K562 (cell line): ENCODE results near the gene RXRB. TPM values are rescaled to one million over a fixed set of nuclear protein-coding genes. Genes with fewer than 3 reads are reported as not detected.
A peak's percentile ranks its signal among the peaks of the same experiment; 100 is the strongest.

Experiments used
- EP400 ChIP-seq: fragments of 450-650 bp; IDR thresholded peaks from 2 replicates; pipeline ENCODE4 v1.6.1; 2017; ENCODE audit warnings: antibody characterized with exemption, mild to moderate bottlenecking, moderate library complexity
- ETV5 ChIP-seq: sonication (generic); formaldehyde crosslinking; IDR thresholded peaks from 2 replicates; pipeline ENCODE4 v1.4.0; 2020; ENCODE audit warnings: low read depth, mild to moderate bottlenecking, missing genetic modification reagents
- KDM5B ChIP-seq: fragments of 200-600 bp; sonication (generic); IDR thresholded peaks from 2 replicates; pipeline ENCODE4 v1.6.1; 2012; ENCODE audit warnings: low read depth, mild to moderate bottlenecking, moderate library complexity, low read length, control low read depth, inconsistent platforms; ENCODE audit not compliant: insufficient replicate concordance
- L3MBTL2 ChIP-seq: fragments of 450-650 bp; IDR thresholded peaks from 2 replicates; pipeline ENCODE4 v1.6.1; 2016; ENCODE audit warnings: mild to moderate bottlenecking, moderate library complexity
- NR0B1 ChIP-seq: fragments of 450-650 bp; IDR thresholded peaks from one replicate; pipeline ENCODE4 v1.6.1; 2018; ENCODE audit warnings: mild to moderate bottlenecking, moderate library complexity; ENCODE audit not compliant: partially characterized antibody
- NR4A1 ChIP-seq, 2 experiments: fragments of 250-450 bp in 1 of 2; fragments of 450-650 bp in 1 of 2; sonication (Bioruptor Pico) in 1 of 2; IDR thresholded peaks; 2 replicates each; pipeline versions ENCODE4 v1.4.0 to v1.6.1; 2016 to 2020; ENCODE audit warnings: mild to moderate bottlenecking in 2 of 2, missing compliant biosample characterization in 1 of 2, missing genetic modification characterization in 1 of 2, moderate library complexity in 1 of 2
- PHTF2 ChIP-seq: fragments of 250-450 bp; sonication (Bioruptor Pico); IDR thresholded peaks from 2 replicates; pipeline ENCODE4 v1.5.0; 2021; ENCODE audit warnings: mild to moderate bottlenecking
- PTRF ChIP-seq: fragments of 450-650 bp; IDR thresholded peaks from 2 replicates; pipeline ENCODE4 v1.6.1; 2016; ENCODE audit warnings: mild to moderate bottlenecking, missing genetic modification characterization, missing compliant biosample characterization
- ZSCAN29 ChIP-seq: fragments of 450-650 bp; IDR thresholded peaks from 2 replicates; pipeline ENCODE4 v1.6.1; 2017
- polyA plus RNA-seq, 8 experiments: library from polyadenylated mRNA; depleted of rRNA in 4 of 8; stranded (reverse) in 5 of 8; unstranded in 3 of 8; fragments of >200 nt; fragmentation: Nextera tagmentation in 2 of 8; fragmentation: Illumina TruSeq in 1 of 8; extraction: Ambion mirVana in 2 of 8; extraction: Trizol in 1 of 8; gene quantifications; 2 replicates each; pipeline versions ENCODE4 v1.2.1 to v1.2.3, GENCODE V29; 2011 to 2014; ENCODE audit warnings: inconsistent platforms in 1 of 8, missing spikeins in 1 of 8
- total RNA-seq, 7 experiments: library from RNA; depleted of rRNA in 6 of 7; stranded (reverse); fragments of >200 nt in 6 of 7; fragmentation: Illumina TruSeq in 2 of 7; extraction: Trizol in 2 of 7; gene quantifications; 2 replicates each; pipeline versions ENCODE4 v1.2.1 to v1.2.3, GENCODE V29; 2011 to 2021; ENCODE audit warnings: low replicate concordance in 1 of 7
- TF ChIP-seq, protein P1 (sequence below), 2 experiments: IDR thresholded peaks in 1 of 2; conservative IDR thresholded peaks in 1 of 2; 2 replicates each; pipeline ENCODE4 v1.6.1; 2016; ENCODE audit warnings: low read depth in 2 of 2, mild to moderate bottlenecking in 1 of 2, missing compliant biosample characterization in 1 of 2, missing genetic modification characterization in 1 of 2, moderate library complexity in 1 of 2
- TF ChIP-seq, protein P2 (sequence below): fragments of 450-650 bp; IDR thresholded peaks from 2 replicates; pipeline ENCODE4 v1.6.1; 2014; ENCODE audit warnings: low read depth, mild to moderate bottlenecking, moderate library complexity, borderline replicate concordance
- TF ChIP-seq, protein P3 (sequence below): fragments of 450-650 bp; formaldehyde crosslinking; IDR thresholded peaks from 2 replicates; pipeline ENCODE4 v1.4.0; 2020; ENCODE audit warnings: mild to moderate bottlenecking, mixed read lengths

RXRB gene
- total and polyA plus RNA-seq, 9 of the 15 experiments (the other 6 are each of a cell fraction or from before 2014, with no cell fraction given): 0.76 to 35.5 (median 18.4) TPM

DNA sequence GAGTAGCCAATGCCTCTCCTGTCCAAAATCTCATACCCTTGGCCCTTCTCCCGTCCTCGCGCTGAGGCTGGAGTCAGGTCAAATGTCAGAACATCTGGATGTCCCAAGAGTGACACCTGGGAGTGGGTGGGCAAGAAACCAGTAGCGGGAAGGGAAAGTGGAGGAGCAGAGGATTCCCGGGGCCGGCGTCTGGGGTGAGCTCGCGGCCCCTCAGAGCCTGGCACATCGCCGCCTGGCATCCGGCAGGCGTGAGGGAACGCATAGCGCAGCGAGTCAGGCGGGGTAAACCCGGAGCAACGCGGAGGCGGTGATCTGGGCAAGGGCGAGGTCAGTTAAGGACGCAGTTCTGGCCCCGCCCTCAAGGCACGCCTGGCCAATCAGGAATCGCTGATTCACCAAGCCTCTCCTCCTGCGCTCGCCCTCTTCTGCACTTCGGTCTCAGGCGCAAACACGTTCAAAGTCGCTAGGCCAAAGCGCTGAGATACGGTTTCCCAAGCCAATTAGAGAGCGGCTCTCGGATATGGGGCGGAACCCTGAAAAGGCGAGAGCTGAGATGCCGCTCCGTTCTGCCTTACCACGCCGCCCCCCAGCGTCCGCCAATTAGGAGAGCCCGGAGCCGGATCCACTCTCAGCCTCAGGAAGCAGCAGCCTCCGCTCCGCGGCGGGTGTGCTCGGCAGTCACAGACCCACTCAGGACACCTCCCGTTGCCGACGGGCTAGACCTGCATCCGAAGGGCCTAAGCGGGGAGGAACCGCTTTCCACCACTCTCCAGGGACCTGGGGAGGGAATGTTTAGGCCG, 48.7 kb upstream of the RXRB start (continued):
- TF ChIP-seq, protein P1, sequence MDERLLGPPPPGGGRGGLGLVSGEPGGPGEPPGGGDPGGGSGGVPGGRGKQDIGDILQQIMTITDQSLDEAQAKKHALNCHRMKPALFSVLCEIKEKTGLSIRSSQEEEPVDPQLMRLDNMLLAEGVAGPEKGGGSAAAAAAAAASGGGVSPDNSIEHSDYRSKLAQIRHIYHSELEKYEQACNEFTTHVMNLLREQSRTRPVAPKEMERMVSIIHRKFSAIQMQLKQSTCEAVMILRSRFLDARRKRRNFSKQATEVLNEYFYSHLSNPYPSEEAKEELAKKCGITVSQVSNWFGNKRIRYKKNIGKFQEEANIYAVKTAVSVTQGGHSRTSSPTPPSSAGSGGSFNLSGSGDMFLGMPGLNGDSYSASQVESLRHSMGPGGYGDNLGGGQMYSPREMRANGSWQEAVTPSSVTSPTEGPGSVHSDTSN (CRISPR knock-in tag; IDR thresholded peaks at IDR 0.05; ENCODE audit: low read depth): 0 out of 2 replicates have a peak, but pooled peaks have one; percentile 5
- TF ChIP-seq, protein P1 (tag; conservative IDR thresholded peaks at IDR 0.05; ENCODE audit: low read depth): peak; percentile 93
- no peak for TF ChIP-seq PHTF2 (CRISPR knock-in tag)
- TF ChIP-seq ZSCAN29: 0 out of 2 replicates have a peak, but pooled peaks have one; percentile 49
- TF ChIP-seq, protein P2, sequence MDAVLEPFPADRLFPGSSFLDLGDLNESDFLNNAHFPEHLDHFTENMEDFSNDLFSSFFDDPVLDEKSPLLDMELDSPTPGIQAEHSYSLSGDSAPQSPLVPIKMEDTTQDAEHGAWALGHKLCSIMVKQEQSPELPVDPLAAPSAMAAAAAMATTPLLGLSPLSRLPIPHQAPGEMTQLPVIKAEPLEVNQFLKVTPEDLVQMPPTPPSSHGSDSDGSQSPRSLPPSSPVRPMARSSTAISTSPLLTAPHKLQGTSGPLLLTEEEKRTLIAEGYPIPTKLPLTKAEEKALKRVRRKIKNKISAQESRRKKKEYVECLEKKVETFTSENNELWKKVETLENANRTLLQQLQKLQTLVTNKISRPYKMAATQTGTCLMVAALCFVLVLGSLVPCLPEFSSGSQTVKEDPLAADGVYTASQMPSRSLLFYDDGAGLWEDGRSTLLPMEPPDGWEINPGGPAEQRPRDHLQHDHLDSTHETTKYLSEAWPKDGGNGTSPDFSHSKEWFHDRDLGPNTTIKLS: peak; percentile 30; the same call in 1 of the 2 replicates
- peak; percentile 74; the same call in 1 of the 2 replicates for TF ChIP-seq NR4A1 (CRISPR knock-in tag; IDR thresholded peaks at IDR 0.05)
- TF ChIP-seq NR4A1 (tag; IDR thresholded peaks at IDR 0.05): no peak; the same call in 1 of the 2 replicates
- TF ChIP-seq KDM5B: peak; percentile 88
- TF ChIP-seq, protein P3, sequence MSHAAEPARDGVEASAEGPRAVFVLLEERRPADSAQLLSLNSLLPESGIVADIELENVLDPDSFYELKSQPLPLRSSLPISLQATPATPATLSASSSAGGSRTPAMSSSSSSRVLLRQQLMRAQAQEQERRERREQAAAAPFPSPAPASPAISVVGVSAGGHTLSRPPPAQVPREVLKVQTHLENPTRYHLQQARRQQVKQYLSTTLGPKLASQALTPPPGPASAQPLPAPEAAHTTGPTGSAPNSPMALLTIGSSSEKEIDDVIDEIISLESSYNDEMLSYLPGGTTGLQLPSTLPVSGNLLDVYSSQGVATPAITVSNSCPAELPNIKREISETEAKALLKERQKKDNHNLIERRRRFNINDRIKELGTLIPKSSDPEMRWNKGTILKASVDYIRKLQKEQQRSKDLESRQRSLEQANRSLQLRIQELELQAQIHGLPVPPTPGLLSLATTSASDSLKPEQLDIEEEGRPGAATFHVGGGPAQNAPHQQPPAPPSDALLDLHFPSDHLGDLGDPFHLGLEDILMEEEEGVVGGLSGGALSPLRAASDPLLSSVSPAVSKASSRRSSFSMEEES (CRISPR knock-in tag): no peak
- no peak for TF ChIP-seq NR0B1
- TF ChIP-seq EP400: peak; percentile 59; the same call in 1 of the 2 replicates
- no peak for TF ChIP-seq ETV5 (CRISPR knock-in tag)
- no peak for TF ChIP-seq PTRF (tag)
- TF ChIP-seq L3MBTL2: peak; percentile 89
